ENCODE measurements around the gene PLEKHG7.

Gene PLEKHG7

GRCh38 chr12:92753976-92754885 lies 51.4 kb downstream of the PLEKHG7 start:
- H3K36me3 ChIP-seq = no peaks in the 10 kb centered on the region
- TF ChIP-seq CTCF (IDR thresholded peaks at IDR 0.05) = no peak
- H3K27ac ChIP-seq = no peak overlapping the region
- H3K9me3 ChIP-seq = no peaks in the 10 kb centered on the region
- H3K4me1 ChIP-seq (ENCODE audit: control insufficient read depth in 1 of 2, insufficient read depth in 1 of 2, low read depth in 1 of 2, low read length in 1 of 2) = no peaks in the 10 kb centered on the region
- H3K27me3 ChIP-seq = no peaks in the 10 kb centered on the region
- H3K4me3 ChIP-seq (ENCODE audit: low read depth in 1 of 2, low read length in 1 of 2) = no peak overlapping the region

GRCh38 chr12:92756898-92757596 lies 54.3 kb downstream of the PLEKHG7 start:
- no peaks in the 10 kb centered on the region for H3K9me3 ChIP-seq
- peaks cover 10% of the 10 kb centered on the region in 2 experiments for H3K4me1 ChIP-seq (ENCODE audit: control insufficient read depth in 1 of 2, insufficient read depth in 1 of 2, low read depth in 1 of 2, low read length in 1 of 2)
- TF ChIP-seq CTCF (IDR thresholded peaks at IDR 0.05) = no peak
- H3K27me3 ChIP-seq = no peaks in the 10 kb centered on the region
- H3K36me3 ChIP-seq = no peaks in the 10 kb centered on the region
- no peak overlapping the region for H3K4me3 ChIP-seq (ENCODE audit: low read depth in 1 of 2, low read length in 1 of 2)
- H3K27ac ChIP-seq = no peak overlapping the region

GRCh38 chr12:92757597-92758121 lies 54.9 kb downstream of the PLEKHG7 start:
- Histone ChIP-seq H3K9me3 (no peaks in the 10 kb centered on the region), H3K27ac (no peak overlapping the region), H3K4me1 (ENCODE audit: control insufficient read depth in 1 of 2, insufficient read depth in 1 of 2, low read depth in 1 of 2, low read length in 1 of 2) (peaks cover 16% of the 10 kb centered on the region in 2 experiments), H3K36me3 (no peaks in the 10 kb centered on the region), H3K4me3 (ENCODE audit: low read depth in 1 of 2, low read length in 1 of 2) (no peak overlapping the region), H3K27me3 (no peaks in the 10 kb centered on the region)
- no peak for TF ChIP-seq CTCF (IDR thresholded peaks at IDR 0.05)

GRCh38 chr12:92759634-92760268 lies 57.0 kb downstream of the PLEKHG7 start:
- Histone ChIP-seq H3K4me3 (ENCODE audit: low read depth in 1 of 2, low read length in 1 of 2) (no peak overlapping the region), H3K27me3 (no peaks in the 10 kb centered on the region), H3K4me1 (ENCODE audit: control insufficient read depth in 1 of 2, insufficient read depth in 1 of 2, low read depth in 1 of 2, low read length in 1 of 2) (peaks cover 16 to 17% of the 10 kb centered on the region in 2 experiments), H3K27ac (no peak overlapping the region), H3K36me3 (no peaks in the 10 kb centered on the region), H3K9me3 (no peaks in the 10 kb centered on the region)
- TF ChIP-seq CTCF (IDR thresholded peaks at IDR 0.05) = no peak

GRCh38 chr12:92762773-92763172 lies 60.0 kb downstream of the PLEKHG7 start:
- Histone ChIP-seq H3K4me3 (ENCODE audit: low read depth in 1 of 2, low read length in 1 of 2) (no peak overlapping the region), H3K4me1 (ENCODE audit: control insufficient read depth in 1 of 2, insufficient read depth in 1 of 2, low read depth in 1 of 2, low read length in 1 of 2) (peaks cover 16 to 17% of the 10 kb centered on the region in 2 experiments), H3K27me3 (no peaks in the 10 kb centered on the region), H3K36me3 (no peaks in the 10 kb centered on the region), H3K9me3 (no peaks in the 10 kb centered on the region), H3K27ac (no peak overlapping the region)
- TF ChIP-seq CTCF (IDR thresholded peaks at IDR 0.05) = no peak

Data from neutrophil (primary cell).